ENCODE measurements around the gene ARMC3.

ARMC3 gene

DNA sequence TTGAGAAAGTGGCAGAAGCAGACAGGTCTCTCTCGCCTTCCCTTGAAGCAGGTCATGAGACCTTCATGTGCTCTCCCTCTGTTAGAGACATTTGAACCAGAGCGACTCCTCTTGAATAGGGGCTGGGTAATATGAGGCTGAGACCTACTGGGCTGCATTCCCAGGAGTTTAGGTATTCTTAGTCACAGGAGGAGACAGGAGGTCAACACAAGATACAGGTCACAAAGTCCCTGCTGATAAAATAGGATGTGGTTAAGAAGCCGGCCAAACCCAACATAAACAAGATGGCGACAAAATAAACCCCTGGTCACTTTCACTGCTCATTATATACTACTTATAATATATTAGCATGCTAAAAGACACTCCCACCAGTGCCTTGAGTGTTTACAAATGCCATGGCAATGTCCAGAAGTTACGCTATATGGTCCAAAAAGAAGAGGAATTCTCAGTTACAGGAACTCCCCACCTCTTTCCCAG, 124.0 kb downstream of the ARMC3 start:
- H3K4me3 ChIP-seq (replicated peaks; ENCODE audit: low read depth, low read length) = no peak overlapping the region
- TF ChIP-seq, protein P1, sequence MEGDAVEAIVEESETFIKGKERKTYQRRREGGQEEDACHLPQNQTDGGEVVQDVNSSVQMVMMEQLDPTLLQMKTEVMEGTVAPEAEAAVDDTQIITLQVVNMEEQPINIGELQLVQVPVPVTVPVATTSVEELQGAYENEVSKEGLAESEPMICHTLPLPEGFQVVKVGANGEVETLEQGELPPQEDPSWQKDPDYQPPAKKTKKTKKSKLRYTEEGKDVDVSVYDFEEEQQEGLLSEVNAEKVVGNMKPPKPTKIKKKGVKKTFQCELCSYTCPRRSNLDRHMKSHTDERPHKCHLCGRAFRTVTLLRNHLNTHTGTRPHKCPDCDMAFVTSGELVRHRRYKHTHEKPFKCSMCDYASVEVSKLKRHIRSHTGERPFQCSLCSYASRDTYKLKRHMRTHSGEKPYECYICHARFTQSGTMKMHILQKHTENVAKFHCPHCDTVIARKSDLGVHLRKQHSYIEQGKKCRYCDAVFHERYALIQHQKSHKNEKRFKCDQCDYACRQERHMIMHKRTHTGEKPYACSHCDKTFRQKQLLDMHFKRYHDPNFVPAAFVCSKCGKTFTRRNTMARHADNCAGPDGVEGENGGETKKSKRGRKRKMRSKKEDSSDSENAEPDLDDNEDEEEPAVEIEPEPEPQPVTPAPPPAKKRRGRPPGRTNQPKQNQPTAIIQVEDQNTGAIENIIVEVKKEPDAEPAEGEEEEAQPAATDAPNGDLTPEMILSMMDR (IDR thresholded peaks at IDR 0.05; ENCODE audit: low read depth, low read length, missing control alignments) = no peak
- DNase-seq (ENCODE audit: extremely low read depth, low read depth) = no peak

DNA sequence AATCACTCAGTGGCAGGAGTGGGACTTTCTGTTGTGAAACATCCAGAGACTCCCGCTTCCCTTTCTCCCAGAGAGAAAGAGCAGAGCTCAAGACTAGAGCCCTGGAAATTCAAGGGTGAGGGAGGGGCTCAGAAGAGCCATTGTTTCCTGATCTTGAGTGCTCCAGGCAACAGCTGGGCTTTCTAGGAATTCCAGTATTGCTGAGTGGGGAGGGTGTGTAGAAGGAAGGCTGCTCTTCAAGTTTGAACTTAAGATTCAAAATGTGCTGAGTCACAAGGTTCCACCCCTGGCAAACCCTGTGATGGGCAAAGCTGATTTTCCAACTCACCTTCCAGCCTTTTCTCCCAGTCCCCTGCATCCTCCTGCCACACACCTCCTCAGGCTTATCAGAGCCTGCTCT, 125.2 kb downstream of the ARMC3 start:
- H3K4me3 ChIP-seq (replicated peaks; ENCODE audit: low read depth, low read length) = no peak overlapping the region
- TF ChIP-seq, protein P1 (IDR thresholded peaks at IDR 0.05; ENCODE audit: low read depth, low read length, missing control alignments) = no peak
- DNase-seq (ENCODE audit: extremely low read depth, low read depth) = no peak

- DNase-seq (ENCODE audit: extremely low read depth, low read depth) = no peak
- TF ChIP-seq, protein P1 (IDR thresholded peaks at IDR 0.05; ENCODE audit: low read depth, low read length, missing control alignments) = no peak
- no peak overlapping the region for H3K4me3 ChIP-seq (replicated peaks; ENCODE audit: low read depth, low read length)
Measured at GRCh38 chr10:23055424-23056185, 127.8 kb downstream of the ARMC3 start.

GRCh38 chr10:23056186-23056579, 128.3 kb downstream of the ARMC3 start:
- H3K4me3 ChIP-seq (replicated peaks; ENCODE audit: low read depth, low read length) = no peak overlapping the region
- TF ChIP-seq, protein P1 (IDR thresholded peaks at IDR 0.05; ENCODE audit: low read depth, low read length, missing control alignments) = no peak
- no peak for DNase-seq (ENCODE audit: extremely low read depth, low read depth)

DNA sequence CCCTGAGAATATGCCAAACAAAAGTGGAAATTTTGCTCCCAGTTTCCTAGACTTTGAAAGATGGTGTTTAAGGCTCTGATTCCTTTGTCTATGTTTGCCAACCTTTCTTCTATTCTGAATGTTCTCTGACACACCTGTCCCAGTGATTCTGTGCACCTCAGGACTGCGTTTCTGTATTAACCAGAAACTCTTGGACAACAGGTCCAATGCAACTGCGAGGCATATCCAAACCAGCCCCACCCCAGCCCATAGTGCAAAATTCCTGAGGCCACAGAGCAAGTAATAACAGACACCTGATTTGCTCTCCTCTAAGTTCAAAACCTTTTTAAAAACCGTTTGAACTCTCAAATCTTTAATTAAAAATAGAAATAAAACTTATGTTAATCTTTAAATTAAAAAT, 130.5 kb downstream of the ARMC3 start:
- TF ChIP-seq, protein P1 (IDR thresholded peaks at IDR 0.05; ENCODE audit: low read depth, low read length, missing control alignments) = no peak
- DNase-seq (ENCODE audit: extremely low read depth, low read depth) = no peak
- H3K4me3 ChIP-seq (replicated peaks; ENCODE audit: low read depth, low read length) = no peak overlapping the region

DNA sequence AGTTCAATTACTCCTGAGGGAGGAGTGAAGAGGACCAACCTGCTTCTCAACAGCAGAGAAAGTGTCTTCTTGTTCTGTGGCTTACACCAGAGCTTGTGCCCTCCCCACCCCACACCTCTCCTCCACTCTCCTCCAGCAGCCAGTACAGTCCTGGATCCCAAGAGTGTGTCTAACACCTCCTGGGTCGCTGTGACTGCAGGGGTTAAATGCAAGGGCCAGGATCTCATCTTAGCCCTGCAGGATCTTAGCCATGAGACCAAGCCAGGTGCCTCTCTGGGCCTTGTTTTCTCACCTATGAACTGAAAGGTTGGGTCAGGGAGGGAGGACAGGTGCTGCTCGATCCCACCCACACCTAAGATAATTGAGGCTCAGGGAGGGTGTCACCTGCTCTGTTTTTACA, 133.1 kb downstream of the ARMC3 start:
- TF ChIP-seq, protein P1 (IDR thresholded peaks at IDR 0.05; ENCODE audit: low read depth, low read length, missing control alignments) = no peak
- no peak for DNase-seq (ENCODE audit: extremely low read depth, low read depth)
- no peak overlapping the region for H3K4me3 ChIP-seq (replicated peaks; ENCODE audit: low read depth, low read length)
